HepG2 (cell line): ENCODE data around the gene SPECC1L. TPM values are rescaled to one million over a fixed set of nuclear protein-coding genes. Genes with fewer than 3 reads are reported as not detected.

Experiments used
- ATAC-seq: fragments of 200-7000 bp; cut with Tn5 transposase; 3 replicates; pipeline ENCODE4 v1.9.1; 2020; ENCODE audit warnings: mild to moderate bottlenecking, moderate library complexity
- BruUV-seq: library from RNA; stranded (reverse); fragments of 400-500 nt; replicated peaks from 2 replicates; lab custom pipeline; 2021; lab: Mats Ljungman, UMichigan
- CTCF ChIA-PET: fragments of 300-600 bp; formaldehyde crosslinking; extraction: SDS; loops from one replicate; lab custom pipeline; 2021; ENCODE audit warnings: low total read pairs, inconsistent platforms, low intra/inter-chr PET ratio; lab: Yijun Ruan, JAX
- POLR2A ChIA-PET: fragments of 350-600 bp; sonication (Branson Sonifier 250); formaldehyde crosslinking; loops from one replicate; lab custom pipeline; 2020; ENCODE audit warnings: antibody characterized with exemption, inconsistent platforms; lab: Yijun Ruan, JAX
- DNase-seq: peaks from one replicate; pipeline ENCODE4 v3.0.0-alpha.2; 2015; ENCODE audit warnings: low spot score
- FAIRE-seq: peaks from 3 replicates; lab custom pipeline; 2011; peaks lifted over from hg19 to GRCh38; lab: Jason Lieb, UNC
- H2AFZ ChIP-seq: one replicate; pipeline ENCODE4 v1.6.1; 2011; ENCODE audit warnings: low read length, inconsistent platforms
- H3K27ac ChIP-seq: fragments of 300-600 bp; 3 replicates; pipeline ENCODE4 v1.8.0; 2011; ENCODE audit warnings: mixed run types, mild to moderate bottlenecking, mixed read lengths, low read length, inconsistent platforms; ENCODE audit not compliant: insufficient read depth; ENCODE audit errors: extremely low read length
- H3K27me3 ChIP-seq, 2 experiments: fragments of 200-600 bp in 1 of 2; 2 replicates in 1 of 2; 3 replicates in 1 of 2; pipeline versions ENCODE4 v1.6.0 to v1.8.0; 2011; ENCODE audit warnings: low read length in 2 of 2, mild to moderate bottlenecking in 2 of 2, moderate library complexity in 2 of 2, inconsistent platforms in 1 of 2; ENCODE audit not compliant: insufficient read depth in 2 of 2, control insufficient read depth in 1 of 2
- H3K36me3 ChIP-seq, 2 experiments: fragments of 200-600 bp in 1 of 2; replicated peaks in 1 of 2; 2 replicates in 1 of 2; 3 replicates in 1 of 2; pipeline versions ENCODE4 v1.5.1 to v1.8.0; 2011; ENCODE audit warnings: low read length in 2 of 2, inconsistent platforms in 1 of 2; ENCODE audit not compliant: insufficient read depth in 2 of 2, control insufficient read depth in 1 of 2
- H3K4me1 ChIP-seq: 2 replicates; pipeline ENCODE4 v1.5.1; 2012; ENCODE audit warnings: low read length, inconsistent platforms; ENCODE audit not compliant: insufficient read depth
- H3K4me2 ChIP-seq: 2 replicates; pipeline ENCODE4 v1.6.0; 2011; ENCODE audit warnings: low read depth, low read length, inconsistent platforms
- H3K4me3 ChIP-seq, 3 experiments: fragments of 200-600 bp in 1 of 3; sonication (generic), shearing (Covaris generic) in 1 of 3; replicated peaks in 1 of 3; 2 replicates each; pipeline ENCODE4 v1.5.1; 2011 to 2016; ENCODE audit warnings: low read length in 3 of 3, inconsistent platforms in 2 of 3, low read depth in 2 of 3, mild to moderate bottlenecking in 2 of 3, control low read depth in 1 of 3, mixed read lengths in 1 of 3; ENCODE audit not compliant: insufficient read depth in 1 of 3
- H3K79me2 ChIP-seq: one replicate; pipeline ENCODE4 v1.6.1; 2011; ENCODE audit warnings: low read length, inconsistent platforms; ENCODE audit not compliant: insufficient read depth
- H3K9ac ChIP-seq: 2 replicates; pipeline ENCODE4 v1.6.0; 2011; ENCODE audit warnings: mild to moderate bottlenecking, low read depth, low read length, inconsistent platforms; ENCODE audit not compliant: insufficient read depth
- H3K9me3 ChIP-seq: 2 replicates; pipeline ENCODE4 v1.5.1; 2012; ENCODE audit warnings: mild to moderate bottlenecking, low read length
- H4K20me1 ChIP-seq: 2 replicates; pipeline ENCODE4 v1.6.0; 2011; ENCODE audit warnings: inconsistent platforms, mild to moderate bottlenecking, low read length, moderate library complexity; ENCODE audit not compliant: insufficient read depth
- ATF2 ChIP-seq: sonication (generic); formaldehyde crosslinking; IDR thresholded peaks from 2 replicates; pipeline ENCODE4 v1.4.0; 2020; ENCODE audit warnings: missing genetic modification reagents
- BRD4 ChIP-seq: sonication (generic); formaldehyde crosslinking; IDR thresholded peaks from 2 replicates; pipeline ENCODE4 v1.4.0; 2020; ENCODE audit warnings: missing genetic modification reagents
- DNMT3B ChIP-seq: conservative IDR thresholded peaks from 2 replicates; pipeline ENCODE4 v1.6.1; 2016; ENCODE audit warnings: missing biosample characterization, control low read depth
- TCF7 ChIP-seq: sonication (generic); IDR thresholded peaks from 2 replicates; pipeline ENCODE4 v1.6.1; 2016; ENCODE audit warnings: antibody characterized with exemption, low read depth
- ZNF230 ChIP-seq: sonication (generic); formaldehyde crosslinking; IDR thresholded peaks from 2 replicates; pipeline ENCODE4 v1.4.0; 2020; ENCODE audit warnings: mild to moderate bottlenecking, missing genetic modification reagents
- ZNF83 ChIP-seq: sonication (generic); formaldehyde crosslinking; IDR thresholded peaks from 2 replicates; pipeline ENCODE4 v1.4.0; 2020; ENCODE audit warnings: missing genetic modification reagents, mild to moderate bottlenecking, borderline replicate concordance
- ZSCAN21 ChIP-seq: sonication (generic); formaldehyde crosslinking; IDR thresholded peaks from 2 replicates; pipeline ENCODE4 v1.8.0; 2022; ENCODE audit warnings: mild to moderate bottlenecking, missing genetic modification reagents, moderate library complexity, borderline replicate concordance
- WGBS: methylation state at CpG from one replicate; pipeline ENCODE4 v1.1.6; 2017; ENCODE audit warnings: low lambda C conversion rate; 5-methylcytosine and 5-hydroxymethylcytosine counted together
- in situ Hi-C: cut with HindIII; loops from 2 replicates; pipeline ENCODE4 v1.10.0; 2017; ENCODE audit warnings: low pct_unique_long_range_greater_than_20kb; ENCODE audit not compliant: extremely low pct_ligation_motif_present
- intact Hi-C: fragments of 100-400 bp; cut with micrococcal nuclease; formaldehyde crosslinking; loops from one replicate; pipeline ENCODE4 v1.10.0; 2022; ENCODE audit not compliant: unreplicated experiment
- polyA plus RNA-seq, 8 experiments: library from polyadenylated mRNA; depleted of rRNA in 3 of 8; stranded (reverse) in 7 of 8; unstranded in 1 of 8; fragments of >200 nt; fragmentation: Illumina TruSeq in 4 of 8; extraction: Trizol in 4 of 8; gene quantifications; 2 replicates each; pipeline versions ENCODE4 v1.2.1 to v1.2.3, GENCODE V29; 2011 to 2016; ENCODE audit warnings: low read depth in 4 of 8, missing spikeins in 1 of 8, mixed read lengths in 1 of 8; ENCODE audit not compliant: insufficient read depth in 1 of 8
- total RNA-seq, 5 experiments: library from RNA; depleted of rRNA; stranded (reverse); fragments of >200 nt; fragmentation: Illumina TruSeq; extraction: Trizol; gene quantifications; 2 replicates each; pipeline ENCODE4 v1.2.3, GENCODE V29; 2016; ENCODE audit warnings: low read depth in 1 of 5
- TF ChIP-seq, protein P1 (sequence below): conservative IDR thresholded peaks from 2 replicates; pipeline ENCODE4 v1.6.1; 2018; ENCODE audit warnings: missing genetic modification reagents

SPECC1L gene
- total and polyA plus RNA-seq, 2 of the 13 experiments (the other 11 are each of a cell fraction or from before 2014, with no cell fraction given) = 14.1 to 30.3 TPM

DNA sequence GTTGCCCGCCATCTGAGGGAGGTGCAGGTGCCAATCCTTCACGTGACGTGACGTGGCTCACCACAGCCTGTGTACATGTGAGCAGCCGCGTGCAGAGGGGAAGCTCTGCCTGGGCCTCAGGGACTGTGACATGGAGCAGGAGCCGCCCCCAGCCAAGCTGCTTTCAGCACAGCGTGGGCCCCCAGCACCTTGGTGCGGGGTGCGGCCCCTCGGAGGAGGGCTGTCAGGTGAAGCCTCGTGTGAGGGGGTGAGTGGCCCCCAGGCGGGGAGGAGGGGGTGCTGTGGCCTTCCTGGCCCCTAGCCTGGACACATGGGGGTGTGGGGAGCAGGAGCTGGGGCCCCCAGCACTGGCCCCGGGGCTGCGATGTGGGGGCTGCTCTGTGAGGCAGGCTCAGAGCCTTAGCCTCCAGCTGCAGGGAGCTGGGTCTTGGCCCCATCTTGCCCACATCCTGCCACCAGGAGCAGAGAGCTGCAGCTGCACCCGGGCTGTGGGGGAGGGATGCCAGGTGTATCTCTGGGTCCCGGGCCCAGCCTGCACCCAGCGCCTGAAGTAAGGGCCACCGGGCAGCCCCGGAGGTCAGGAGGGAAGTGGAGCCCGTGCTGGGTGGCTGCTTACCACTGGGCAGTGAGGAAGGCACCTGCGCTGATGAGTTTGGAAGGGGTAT is 157.0 kb downstream of the SPECC1L start, which contains the start of gene ADORA2A:
Gene ADORA2A (plus strand): TSS at position 100 of the 665 bp plus-strand sequence. CDS start 5,806 bp downstream, outside the sequence.
- TF ChIP-seq ZNF230 (no peak), BRD4 (no peak), DNMT3B (no peak), ATF2 (no peak), TCF7 (no peak), ZSCAN21 (no peak), ZNF83 (CRISPR knock-in tag) (no peak)
- TF ChIP-seq, protein P1, sequence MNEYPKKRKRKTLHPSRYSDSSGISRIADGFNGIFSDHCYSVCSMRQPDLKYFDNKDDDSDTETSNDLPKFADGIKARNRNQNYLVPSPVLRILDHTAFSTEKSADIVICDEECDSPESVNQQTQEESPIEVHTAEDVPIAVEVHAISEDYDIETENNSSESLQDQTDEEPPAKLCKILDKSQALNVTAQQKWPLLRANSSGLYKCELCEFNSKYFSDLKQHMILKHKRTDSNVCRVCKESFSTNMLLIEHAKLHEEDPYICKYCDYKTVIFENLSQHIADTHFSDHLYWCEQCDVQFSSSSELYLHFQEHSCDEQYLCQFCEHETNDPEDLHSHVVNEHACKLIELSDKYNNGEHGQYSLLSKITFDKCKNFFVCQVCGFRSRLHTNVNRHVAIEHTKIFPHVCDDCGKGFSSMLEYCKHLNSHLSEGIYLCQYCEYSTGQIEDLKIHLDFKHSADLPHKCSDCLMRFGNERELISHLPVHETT (CRISPR knock-in tag) = no peak
- POLR2A ChIA-PET = interaction anchor here (1.2 kb wide), 1 partner anchor 79 kb away, joined by 3 read pairs; no protein-coding TSS in a partner anchor
- no peak for FAIRE-seq
- Histone ChIP-seq H4K20me1 (no peaks in the 10 kb centered on the region), H3K4me2 (no peak within 1 kb of the TSS), H2AFZ (no peak within 1 kb of the TSS), H3K9me3 (no peaks in the 10 kb centered on the region), H3K27me3 (peaks cover 0 to 4% of the 10 kb centered on the region in 2 experiments; a peak in 2 of 5 replicates), H3K36me3 (no peaks in the 10 kb centered on the region), H3K79me2 (no peaks in the 10 kb centered on the region), H3K9ac (no peak within 1 kb of the TSS), H3K4me3 (no peak within 1 kb of the TSS), H3K27ac (no peak within 1 kb of the TSS), H3K4me1 (peaks cover 38% of the 10 kb centered on the region)
- WGBS = 96% methylated on average over 11 of the region's 22 CpGs
- no peak for ATAC-seq
- DNase-seq = no peak
- CTCF ChIA-PET = no interaction called here
- in situ Hi-C loops = no loop called here
- intact Hi-C loops = no loop called here
- no TSS peak for BruUV-seq
